Umbilical cord (tissue), 2 donors: ENCODE results near the gene HSCB. TPM values are rescaled to one million over a fixed set of nuclear protein-coding genes. Genes with fewer than 3 reads are reported as not detected.
"Not testable (repeated sequence)": the region's sequence is repeated elsewhere in the genome, so short reads cannot be mapped to it uniquely, and the experiment has no call there.

ENCODE experiments used
- DNase-seq: peaks from one replicate; pipeline ENCODE4 v3.0.0-alpha.2; 2015; ENCODE audit warnings: low spot score
- total RNA-seq: library from RNA; depleted of rRNA; stranded (reverse); fragments of >200 nt; gene quantifications from one replicate; pipeline ENCODE4 v1.2.3, GENCODE V29; 2014; ENCODE audit warnings: low replicate concordance; ENCODE audit not compliant: insufficient read depth

Gene HSCB
- total RNA-seq, 1 donor from 2014 or later: 10.8 TPM

- not testable (repeated sequence) for DNase-seq
These were observed 3.0 kb upstream of the HSCB start for GRCh38 chr22:28738876-28739275.

GRCh38 chr22:28741200-28741784, 547 bp upstream of the HSCB start:
- no peak for DNase-seq

- no peak for DNase-seq
These were observed 723 bp downstream of the HSCB start for GRCh38 chr22:28742562-28742962.

DNA sequence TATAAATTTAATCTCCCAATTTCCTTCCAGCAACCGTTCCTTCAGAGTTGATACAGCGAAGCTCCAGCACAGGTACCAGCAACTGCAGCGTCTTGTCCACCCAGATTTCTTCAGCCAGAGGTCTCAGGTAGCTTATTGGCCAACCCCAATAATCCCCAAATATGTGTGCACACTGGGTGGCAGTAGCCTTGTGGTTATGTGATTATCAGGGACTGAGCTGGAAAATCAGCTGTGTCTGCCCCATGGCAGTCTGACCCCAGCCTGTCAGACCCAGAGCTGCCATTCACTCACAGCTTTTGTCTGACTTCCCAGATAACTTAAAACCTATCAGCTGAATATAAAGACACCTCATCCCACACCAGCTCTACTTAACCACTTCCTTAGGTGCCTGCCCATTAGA, 2.0 kb downstream of the HSCB start:
- DNase-seq: no peak

DNA sequence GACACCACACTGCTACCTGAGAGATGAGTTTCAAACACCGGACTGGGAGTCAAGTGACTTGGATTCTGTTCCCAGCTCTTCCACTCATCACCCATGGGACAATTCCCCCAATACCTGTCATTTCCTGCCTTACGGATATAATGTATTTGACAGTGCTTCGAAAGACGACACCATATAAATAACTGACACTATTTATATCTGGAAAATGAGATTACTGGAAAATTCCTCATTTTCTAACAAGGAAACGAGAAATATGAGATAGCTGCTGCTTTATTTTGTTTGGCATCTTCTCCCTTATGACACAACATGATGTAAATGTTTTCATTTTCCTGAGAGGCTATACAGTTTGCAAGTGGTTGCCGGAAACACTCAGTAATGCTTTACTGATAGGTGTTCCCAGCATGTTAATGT, 8.6 kb downstream of the HSCB start:
- DNase-seq: peak; percentile 24

DNA sequence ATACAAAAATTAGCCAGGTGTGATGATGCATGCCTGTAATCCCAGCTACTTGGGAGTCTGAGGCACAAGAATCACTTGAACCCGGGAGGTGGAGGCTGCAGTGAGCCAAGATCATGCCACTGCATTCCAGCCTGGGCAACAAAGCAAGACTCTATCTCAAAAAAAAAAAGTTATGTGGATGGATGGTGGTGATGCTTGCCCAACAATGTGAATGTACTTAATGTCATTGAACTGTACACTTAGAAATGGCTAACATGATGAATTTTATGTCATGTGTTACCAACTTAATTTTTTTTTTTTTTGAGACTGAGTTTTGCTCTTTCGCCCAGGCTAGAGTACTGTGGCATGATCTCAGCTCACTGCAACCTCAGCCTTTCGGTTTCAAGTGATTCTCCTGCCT, 12.7 kb downstream of the HSCB start:
- DNase-seq: not testable (repeated sequence)

GRCh38 chr22:28759861-28760560, 18.2 kb downstream of the HSCB start:
- no peak for DNase-seq

GRCh38 chr22:28761449-28761755, 19.6 kb downstream of the HSCB start:
- DNase-seq: no peak

GRCh38 chr22:28762000-28762399, 20.2 kb downstream of the HSCB start:
- DNase-seq: not testable (repeated sequence)

- DNase-seq: no peak
These were observed 24.8 kb downstream of the HSCB start for GRCh38 chr22:28766628-28767027.

GRCh38 chr22:28768701-28769393, 27.0 kb downstream of the HSCB start:
- no peak for DNase-seq

DNA sequence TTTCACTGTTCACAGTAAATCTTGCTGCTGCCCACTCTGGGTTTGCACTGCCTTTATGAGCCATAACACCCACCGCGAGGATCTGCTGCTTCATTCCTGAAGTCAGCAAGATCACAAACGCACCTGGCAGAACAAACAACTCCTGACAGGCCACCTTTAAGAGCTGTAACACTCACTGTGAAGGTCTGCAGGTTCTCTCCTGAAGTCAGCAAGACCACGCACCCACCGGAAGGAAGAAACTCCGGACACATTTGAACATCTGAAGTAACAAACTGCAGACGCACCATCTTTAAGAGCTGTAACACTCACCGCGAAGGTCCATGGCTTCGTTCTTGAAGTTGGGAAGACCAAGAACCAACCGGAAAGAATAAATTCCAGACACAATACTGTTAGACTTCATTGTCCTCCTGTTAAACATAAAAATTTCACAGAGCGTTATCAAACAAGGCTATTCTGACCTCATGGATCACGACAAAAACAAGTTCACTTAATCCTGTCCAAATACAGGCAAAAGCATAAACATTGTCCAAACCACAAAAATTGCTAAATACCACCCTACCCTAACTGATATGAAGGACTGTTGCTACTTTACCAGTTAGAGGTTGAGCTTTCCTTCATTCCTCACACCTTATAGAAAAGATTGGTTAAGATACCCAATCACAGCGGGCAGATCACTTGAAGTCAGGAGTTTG, 27.7 kb downstream of the HSCB start:
- DNase-seq: no peak

DNA sequence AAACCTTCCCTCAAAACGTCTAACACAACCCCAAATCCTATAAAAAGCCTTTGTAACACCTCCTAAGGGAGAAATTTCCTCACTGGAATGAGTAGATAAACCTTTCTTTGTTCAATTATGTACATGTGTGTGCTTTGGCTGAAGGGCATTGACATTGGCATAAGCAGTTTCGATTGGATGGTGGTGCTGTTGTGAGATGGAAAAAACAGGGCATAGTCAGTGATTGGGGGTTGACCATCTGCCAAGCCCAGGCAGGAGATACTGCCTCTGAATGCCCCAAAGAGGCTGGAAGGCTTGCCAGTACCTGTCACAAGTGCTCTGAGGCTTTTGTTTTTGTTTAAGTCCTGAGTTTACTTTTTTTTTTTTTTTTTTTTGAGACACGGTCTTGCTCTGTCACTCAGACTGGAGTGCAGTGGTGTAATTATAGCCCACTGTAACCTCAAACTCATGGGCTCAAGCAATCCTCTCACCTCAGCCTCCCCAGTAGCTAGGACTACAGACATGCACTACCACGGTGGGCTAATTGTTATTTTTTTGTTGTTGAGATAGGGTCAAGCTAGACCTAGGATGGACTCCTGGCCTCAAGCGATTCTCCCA, 29.5 kb downstream of the HSCB start:
- DNase-seq: no peak

- peak; percentile 98 for DNase-seq
These were observed 31.0 kb downstream of the HSCB start, which contains the start of gene CCDC117 for GRCh38 chr22:28772633-28773460. Gene CCDC117 (plus strand): TSS chr22:28772695. CDS start chr22:28772850, 155 bp downstream.

DNA sequence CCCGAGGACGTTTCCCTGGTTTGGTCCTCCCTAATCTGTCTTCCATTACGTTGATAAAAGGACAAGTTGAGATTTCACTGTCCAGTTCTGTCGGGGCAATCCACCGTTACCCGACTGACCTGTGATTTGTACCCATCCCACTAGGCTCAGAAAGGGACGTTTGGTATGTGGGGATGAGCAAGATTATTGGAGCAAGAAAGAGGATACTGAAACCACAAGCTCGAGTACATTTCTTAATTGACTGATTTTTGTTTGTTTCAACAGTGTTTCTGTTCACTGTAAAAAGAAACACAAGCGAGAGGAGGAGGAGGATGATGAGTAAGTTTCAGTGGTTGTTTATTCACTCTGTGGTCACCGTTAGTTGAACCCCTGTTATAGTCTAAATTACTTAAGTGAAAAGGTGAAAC, 31.6 kb downstream of the HSCB start:
- no peak for DNase-seq

DNA sequence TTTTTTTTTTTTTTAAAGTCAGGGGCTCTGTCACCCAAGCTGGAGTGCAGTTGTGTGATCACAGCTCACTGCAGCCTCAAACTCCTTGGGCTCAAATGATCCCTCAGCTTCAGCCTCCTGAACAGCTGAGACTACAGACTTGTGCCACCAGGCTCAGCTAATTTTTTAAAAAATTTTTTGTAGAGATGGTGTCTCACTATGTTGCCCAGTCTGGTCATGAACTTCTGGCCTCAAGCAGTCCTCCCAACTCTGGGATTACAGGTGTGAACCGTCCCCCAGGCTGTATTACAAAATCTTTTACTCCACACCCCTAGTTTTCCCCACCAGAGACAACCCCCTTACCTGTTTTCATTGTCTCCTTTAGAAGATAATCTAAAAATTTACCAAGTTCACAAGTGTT, 32.5 kb downstream of the HSCB start:
- DNase-seq: no peak

GRCh38 chr22:28779833-28780232, 38.0 kb downstream of the HSCB start:
- DNase-seq: no peak

DNA sequence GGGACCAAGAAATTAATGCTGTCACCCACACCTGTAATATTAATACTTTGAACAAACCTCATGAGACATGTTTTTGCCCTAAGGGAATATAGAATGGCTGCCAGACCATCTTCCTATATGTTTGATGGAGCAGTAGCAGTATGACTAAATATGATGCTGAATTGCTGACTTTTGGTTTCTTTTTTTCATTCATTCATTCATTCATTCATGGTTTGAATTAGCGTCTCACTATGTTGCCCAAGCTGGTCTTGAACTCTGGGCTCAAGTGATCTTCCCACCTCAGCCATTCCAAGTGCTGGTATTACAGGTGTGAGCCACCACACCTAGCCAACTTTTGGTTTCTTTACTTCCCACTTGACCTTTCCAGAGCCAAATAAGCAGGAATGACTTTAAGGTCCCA, 38.5 kb downstream of the HSCB start:
- DNase-seq: no peak

DNA sequence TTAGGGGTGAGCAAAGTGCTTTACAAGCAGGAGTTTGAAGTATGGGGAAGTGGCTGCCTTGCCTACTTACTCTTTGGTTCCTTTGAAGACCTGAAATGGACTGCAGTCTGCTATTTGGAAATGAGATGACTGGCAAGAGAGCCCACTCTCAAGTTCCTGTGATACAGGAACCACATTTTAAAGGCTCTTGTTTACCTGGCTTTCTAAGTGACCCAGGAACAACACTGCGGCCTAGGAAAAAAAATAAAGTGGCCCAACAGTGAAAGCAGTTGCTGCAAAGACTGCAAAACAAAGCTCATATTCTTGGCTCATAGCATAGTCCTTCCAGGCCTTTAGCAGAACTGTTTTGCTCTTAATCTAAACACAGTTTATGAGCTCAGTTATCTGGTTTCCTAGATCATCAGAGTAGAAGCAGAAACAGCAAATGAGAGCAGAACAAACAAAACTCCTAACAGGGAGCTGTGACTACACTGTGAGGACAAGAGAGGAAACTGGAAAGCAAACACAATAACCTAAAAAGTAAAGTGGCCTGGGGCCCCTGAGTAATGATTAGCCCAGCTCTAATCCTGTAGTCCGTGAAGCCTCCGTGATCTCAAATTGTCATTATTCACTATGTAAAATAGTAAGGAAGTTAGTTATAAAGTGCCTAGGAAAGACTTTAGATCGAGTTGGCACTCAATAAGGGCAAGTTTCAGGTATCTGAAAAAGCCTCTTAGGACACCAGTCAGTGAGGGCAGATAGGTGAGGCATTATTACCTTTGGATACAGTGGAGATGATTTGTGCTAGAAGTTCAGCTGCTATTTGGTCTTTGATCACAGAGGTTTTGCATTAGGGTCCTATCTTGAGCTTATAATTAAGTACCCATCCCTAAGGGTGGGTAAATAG, 42.2 kb downstream of the HSCB start:
- DNase-seq: peak; percentile 35

DNA sequence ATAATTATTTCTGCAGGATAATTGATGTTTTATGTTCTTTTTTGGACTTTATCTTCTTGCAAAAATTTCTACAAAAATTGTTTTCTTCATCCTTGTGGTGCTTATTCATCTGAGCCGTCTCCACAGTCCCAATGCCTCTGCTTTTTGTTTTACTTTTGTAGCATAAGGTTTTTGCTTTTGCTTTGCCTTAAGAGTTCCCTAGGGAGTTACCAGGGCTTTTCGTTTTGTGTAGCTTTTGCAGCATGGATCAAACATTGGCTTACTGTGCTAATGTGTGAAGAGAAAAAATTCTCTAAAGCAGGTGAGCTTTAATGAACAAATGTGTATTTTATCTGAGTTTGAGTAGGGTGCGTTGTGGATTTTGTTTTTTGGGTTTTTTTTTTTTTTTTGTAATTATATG, 46.8 kb downstream of the HSCB start:
- no peak for DNase-seq
